ENCODE data around the gene DNAAF9. TPM values are rescaled to one million over a fixed set of nuclear protein-coding genes. Genes with fewer than 3 reads are reported as not detected.

The DNAAF9 gene
- total RNA-seq, 1 experiment from 2014 or later, result 3.5 TPM

DNA sequence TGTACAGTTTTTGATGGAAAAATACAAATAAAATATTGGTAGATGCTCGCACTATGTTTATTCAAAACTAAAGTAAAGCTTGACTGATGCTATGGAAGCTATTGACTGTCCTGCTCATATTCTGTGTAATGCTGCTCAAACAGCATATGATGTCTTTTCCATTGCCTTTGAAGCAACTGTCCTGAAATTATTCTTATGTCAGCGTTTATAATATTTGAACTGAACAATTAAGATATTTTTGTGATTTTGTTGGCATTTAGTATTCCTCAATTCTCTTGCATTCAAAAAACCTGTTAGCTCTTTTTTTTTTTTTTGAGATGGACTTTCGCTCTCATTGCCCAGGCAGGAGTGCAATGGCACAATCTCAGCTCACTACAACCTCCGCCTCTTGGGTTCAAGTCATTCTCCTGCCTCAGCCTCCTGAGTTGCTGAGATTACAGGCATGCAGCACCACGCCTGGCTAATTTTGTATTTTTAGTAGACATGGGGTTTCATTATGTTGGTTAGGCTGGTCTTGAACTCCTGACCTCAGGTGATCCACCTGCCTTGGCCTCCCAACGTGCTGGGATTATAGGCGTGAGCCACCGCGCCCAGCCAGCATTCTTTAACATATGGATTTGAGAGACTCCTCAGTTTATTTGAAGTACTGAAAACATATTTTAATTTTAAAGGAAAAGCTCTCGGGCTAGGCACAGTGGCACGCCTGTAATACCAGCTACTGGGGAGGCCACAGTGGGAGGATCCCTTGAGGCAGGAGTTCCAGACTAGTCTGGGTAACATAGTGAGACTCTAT lies 5.3 kb upstream of the DNAAF9 start:
- no peak for DNase-seq (ENCODE audit: low read depth)

DNA sequence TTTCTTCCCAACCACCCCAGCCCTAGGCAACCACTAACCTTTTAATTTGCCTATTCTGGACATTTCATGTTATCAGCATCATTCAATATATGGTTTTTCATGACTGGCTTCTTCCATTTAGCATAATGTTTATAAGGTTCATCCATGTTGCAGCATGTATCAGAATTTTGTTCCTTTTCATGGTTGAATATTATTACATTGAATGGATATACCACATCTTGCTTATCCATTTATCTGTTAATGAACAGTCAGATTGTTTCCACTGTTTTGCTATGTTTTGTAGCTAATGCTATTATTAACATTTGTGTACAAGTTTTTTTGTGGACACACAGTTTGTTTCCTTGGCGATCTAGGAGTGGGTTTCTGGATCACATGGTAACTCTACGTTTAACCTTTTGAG lies 3.0 kb upstream of the DNAAF9 start:
- DNase-seq (ENCODE audit: low read depth), result no peak

DNA sequence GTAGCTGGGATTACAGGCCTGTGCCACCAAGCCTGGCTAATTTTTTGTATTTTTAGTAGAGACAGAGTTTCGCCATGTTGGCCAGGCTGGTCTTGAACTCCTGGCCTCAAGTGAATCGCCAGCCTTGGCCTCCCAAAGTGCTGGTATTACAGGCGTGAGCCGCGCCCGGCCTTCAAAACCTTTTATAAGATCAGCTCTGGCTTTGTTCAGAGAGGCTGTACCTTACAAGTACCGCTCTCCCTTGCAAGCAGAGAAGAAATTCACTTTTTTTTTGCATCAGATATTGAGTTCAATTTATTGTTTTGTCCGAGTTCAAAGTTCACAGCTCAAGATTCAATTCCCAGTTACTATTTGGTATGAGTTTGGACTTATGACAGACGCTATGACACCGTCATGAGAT lies 1.9 kb upstream of the DNAAF9 start:
- DNase-seq (ENCODE audit: low read depth), result no peak

DNA sequence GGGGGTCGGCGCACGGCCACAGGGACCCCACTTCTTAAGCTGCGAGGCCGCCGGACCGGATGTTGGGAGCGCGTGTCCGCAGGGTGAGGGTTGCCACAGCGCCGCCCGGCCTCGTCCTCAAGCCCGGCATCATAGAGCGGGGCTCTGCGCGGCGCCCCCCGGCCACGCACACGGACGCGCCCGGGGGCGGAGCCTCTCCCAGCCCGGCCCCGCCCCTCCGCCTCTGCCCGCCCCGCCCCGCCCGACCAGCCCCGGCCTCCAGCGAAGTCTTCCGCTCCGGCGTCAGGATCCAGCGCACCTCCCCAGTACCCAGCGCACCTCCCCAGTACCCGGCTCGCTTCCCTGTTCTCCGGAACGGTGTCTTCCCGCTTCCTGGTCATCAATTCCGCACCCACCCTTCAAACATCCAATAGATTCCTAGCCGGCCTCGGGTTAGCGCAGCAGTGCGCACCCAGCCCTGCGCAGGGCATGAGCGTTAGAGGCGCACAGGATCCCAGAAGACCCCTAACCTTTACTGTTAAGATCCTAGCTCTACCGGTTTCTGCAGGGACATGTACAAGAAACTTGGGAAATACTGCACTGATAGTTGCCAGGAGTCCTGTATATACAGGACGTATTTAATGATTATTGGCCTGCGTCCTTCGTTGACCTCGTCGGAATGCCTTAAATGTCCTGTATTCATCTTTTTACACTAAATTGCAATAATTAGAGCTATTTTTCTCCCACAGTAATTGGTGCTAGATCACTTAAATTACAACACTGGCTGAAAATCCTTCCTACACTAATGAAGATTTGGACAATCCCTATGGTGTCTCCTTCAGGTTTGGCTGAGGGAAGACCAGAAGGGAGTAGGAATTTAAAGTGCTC lies 535 bp upstream of the DNAAF9 start:
- peak; percentile 82 for DNase-seq (ENCODE audit: low read depth)

DNA sequence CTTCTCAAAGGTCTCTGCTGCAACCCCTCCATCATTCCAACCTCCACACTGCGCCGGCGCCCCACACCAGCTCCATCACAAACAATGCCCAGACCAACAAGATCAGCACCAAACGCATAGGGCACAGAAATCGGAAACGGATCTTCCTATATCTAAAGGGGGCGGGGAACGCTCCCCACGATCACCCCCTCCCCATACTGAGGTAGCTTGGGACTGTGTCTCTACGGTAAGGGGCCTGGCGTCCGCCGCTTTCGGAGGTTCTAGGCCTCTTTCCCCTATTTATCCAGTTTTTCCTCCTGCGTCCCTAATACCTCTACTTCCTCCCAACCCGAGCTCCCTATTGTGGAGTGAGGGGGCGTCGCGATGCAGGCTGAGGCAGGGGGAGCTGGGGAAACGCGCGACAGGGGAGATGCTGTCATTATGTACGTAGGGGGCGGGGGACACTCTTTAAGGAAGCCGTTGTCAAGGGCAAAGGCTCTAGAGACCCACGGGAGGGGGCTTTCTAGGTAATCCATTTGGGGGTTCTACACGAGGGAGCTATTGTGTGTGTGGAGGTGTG lies 909 bp downstream of the DNAAF9 start:
- DNase-seq (ENCODE audit: low read depth), result peak; percentile 30

DNA sequence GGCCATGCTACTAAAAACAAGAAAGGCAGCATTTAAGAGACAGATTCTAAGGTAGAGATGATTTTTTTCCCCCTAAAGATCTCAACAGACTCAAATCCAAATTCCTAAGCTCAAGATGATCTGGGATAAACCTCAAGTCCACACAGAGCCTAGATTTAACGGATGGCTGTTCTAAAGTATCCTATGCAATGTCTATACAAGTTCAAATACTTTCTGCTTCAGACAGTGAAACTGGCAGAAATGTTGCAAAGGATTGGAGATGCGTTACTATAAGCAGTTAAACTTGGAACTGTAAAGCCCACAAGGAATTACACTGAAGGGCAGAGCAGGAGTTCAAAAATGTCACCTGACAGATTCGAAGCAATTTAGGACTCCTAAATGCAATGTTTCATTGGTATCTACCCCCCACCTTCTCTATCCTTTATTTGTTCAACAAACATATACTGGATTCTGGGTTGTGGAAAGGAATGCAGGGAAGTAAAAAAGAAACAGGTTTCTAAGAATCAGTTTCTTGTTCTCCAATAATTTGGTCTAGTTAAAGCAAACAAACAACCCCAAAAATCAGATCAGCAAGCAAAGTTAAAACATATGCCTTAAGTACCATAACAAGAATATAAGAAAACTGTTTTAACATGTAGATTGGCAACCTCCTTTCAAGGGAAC lies 1.6 kb downstream of the DNAAF9 start:
- no peak for DNase-seq (ENCODE audit: low read depth)

DNA sequence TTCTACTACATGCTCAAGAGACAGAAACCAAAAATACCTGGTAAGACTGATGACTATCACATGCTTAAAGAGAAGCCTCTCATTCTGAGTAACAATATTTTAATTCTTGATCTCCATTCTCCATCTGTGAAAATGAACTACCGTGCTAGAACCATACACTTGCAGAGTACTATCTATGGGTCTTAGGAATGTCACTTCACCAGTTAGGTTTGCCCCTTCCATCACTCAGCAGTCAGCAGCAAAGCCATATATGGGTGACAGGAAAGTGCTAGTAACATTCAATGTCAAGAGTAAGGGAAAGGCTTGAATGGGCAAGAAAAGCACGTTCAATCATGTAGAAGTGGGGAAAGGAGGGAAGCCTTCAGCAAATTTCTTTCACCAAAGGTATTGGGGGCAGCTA lies 2.3 kb downstream of the DNAAF9 start:
- no peak for DNase-seq (ENCODE audit: low read depth)

DNA sequence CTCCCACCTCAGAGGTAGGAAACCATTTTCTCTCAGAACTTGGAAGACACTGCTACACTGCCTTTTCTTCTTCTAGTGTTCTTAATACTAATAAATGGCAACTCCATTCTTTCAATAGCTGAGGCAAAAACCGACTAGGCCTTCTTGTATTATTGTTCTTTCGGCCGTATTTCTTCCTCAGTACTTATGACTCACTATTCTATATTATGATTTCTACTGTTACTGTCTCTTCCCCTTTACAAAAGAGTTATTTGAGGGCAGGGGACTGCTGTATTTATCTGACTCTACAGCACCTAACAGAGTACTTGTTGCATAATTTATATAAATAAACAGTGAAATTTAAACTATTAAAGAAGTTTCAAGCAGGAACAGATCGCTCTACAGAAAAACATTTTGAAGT lies 3.1 kb downstream of the DNAAF9 start:
- DNase-seq (ENCODE audit: low read depth), result no peak

DNA sequence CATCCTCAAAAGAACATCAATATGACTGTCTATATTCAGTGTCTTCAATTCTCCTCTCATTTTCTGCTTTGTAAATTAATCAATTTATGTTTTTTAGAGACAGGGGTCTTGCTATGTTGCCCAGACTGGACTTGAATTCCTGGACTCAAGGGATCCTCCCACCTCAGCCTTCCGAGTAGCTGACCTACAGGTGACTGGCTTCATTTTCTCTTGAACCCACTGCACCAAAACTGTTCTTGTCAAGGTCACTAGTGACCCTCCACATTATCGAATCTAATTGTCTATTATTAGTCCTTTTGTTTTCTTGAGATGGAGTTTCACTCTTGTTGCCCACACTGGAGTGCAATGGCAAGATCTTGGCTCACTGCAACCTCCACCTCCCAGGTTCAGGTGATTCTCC lies 3.7 kb downstream of the DNAAF9 start:
- DNase-seq (ENCODE audit: low read depth), result no peak

DNA sequence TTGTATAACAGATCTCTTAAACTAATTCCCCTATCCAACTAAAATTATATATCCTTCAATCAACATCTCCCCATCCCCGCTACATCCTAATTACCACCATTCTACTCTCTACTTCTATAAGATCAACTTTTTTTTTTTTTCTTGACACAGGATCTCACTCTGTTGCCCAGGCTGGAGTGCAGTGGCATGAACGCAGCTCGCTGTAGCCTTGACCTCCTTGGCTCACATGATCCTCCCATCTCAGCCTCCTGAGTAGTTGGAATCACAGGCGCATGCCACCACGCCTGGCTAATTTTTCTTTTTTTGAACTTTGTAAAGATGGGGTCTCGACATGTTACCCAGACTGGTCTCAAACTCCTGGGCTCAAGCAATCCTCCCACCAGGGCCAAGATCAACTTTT lies 5.0 kb downstream of the DNAAF9 start:
- no peak for DNase-seq (ENCODE audit: low read depth)

DNA sequence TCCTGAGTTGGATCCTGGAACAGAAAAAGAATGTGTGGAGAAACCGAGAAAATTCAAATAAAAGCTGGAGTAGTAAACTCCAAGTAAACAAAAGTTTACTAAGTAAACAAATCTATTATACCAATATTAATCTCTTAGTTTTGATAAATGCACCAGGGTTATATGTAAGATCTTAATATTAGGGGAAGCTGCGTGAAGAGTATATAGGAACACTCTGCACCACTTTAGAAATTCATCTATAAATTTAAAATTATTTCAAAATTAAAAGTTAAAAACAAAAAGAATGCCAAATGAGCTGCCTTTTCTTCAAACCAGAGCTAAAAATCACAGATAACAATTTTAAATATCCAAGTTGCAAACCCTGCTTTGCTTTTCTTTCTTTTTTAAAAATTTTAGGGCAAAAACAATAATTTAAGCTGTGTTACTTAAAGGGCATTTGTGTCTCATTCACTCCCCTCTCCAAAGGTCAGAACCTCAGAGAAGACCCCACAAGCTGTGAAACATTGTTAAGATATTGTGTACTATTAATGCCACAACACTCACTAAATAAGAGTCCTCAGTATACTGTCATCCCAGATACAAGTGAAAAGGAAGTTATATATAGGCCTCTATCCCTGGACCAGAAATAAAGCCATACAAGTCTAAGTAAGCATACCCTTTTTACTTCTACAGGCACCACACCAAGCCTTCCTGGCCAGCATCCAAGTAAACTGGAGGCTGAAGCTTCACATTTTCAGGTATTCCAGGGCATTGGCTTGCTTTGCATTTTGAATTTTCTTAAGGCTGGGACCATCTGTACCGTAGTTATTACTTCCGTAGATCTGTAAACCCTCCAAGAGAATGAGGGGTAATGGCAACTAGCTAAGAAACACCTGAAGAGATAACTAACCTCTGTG lies 7.0 kb downstream of the DNAAF9 start:
- DNase-seq (ENCODE audit: low read depth), result no peak

DNA sequence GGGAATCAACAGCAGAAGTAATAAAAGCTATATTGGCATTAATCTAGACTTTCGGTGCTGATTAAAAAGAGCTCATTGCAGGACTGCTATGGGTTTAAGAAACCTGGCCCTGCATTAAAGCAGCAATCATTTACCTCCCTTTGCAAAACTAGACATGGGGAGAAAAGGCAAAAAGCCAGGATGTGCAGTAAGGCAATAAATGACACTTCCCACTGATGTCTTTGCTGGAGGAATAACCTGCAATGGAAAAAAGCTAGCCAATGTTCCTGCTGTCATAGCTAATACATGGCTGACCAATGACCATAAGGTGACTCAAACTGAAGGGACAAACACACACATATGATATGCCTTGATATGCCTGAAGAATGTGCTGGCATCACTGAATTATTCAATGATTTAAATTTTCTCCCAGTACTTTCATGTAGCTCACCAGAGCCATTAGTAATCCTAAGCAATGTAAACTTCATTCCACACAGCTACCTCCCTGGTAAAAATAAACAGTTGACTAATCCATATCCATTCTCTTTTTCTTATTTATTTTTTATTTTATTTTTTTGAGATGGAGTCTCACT lies 8.7 kb downstream of the DNAAF9 start:
- no peak for DNase-seq (ENCODE audit: low read depth)

DNA sequence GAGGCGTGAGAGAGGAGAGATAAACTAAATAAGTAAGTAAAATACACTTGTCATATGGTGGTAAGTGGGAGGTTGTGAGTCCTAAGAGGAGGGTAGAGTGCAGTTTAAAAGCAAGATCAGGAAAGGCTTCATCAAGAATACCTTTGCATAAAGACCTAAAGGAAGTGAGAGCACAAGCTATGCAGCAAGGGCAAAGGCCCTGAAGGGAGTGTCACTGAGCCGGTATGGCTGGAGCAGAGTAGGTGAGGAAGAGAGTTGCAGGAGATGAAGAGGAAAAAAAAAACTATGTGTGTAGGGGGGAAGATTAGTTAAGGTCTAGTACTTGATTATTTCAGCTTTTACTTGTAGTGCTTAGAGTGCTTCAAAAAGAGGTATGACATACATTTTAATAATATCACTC lies 11.0 kb downstream of the DNAAF9 start:
- no peak for DNase-seq (ENCODE audit: low read depth)

DNA sequence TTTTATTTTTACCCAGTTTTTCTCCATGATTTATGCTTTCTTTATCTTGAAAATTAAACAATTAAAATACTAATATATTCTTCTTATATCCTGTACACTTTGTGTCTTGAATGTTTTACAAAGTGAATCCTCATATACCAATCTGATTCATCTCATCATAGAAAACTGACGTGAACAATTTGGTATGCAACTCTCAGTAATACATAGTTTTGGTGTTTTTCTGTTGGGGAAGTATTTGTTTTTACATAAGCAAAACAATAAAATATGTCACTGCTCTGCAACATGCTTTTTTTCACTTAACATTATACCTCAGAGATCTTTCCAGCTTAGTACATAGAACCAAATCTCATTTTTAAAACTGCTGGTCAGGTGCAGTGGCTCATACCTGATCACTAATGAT lies 14.7 kb downstream of the DNAAF9 start:
- DNase-seq (ENCODE audit: low read depth), result no peak

DNA sequence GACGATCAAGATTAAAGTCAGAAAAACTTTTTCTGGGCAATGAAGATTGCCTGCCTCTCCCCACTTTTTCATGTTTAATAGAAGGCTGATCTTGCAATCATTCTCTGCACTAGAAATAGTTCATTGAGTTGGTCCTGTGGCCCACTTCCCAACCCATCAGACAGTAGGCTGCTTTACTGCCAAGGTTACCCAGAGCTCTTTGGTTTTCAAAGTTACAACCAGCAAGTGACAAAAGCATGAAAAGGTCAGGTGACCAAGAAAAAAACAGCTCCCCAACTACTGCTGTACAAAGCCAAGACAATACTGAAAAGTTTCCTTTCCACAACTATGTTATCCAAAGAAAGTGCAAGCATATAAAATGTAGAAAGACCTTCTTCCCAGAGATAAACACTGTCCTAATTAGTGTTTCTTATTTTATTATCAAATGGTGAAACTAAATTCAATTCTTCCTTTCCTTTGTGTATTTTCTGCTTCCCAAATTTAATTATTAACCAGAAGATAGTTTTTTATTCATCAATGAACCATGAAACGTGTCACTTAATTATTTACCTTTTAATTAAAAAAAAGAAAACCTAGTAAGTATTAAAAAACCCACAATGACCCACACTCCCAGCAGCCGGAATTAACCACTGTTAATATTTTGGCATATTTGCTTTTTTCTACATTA lies 16.6 kb downstream of the DNAAF9 start:
- DNase-seq (ENCODE audit: low read depth), result no peak

DNA sequence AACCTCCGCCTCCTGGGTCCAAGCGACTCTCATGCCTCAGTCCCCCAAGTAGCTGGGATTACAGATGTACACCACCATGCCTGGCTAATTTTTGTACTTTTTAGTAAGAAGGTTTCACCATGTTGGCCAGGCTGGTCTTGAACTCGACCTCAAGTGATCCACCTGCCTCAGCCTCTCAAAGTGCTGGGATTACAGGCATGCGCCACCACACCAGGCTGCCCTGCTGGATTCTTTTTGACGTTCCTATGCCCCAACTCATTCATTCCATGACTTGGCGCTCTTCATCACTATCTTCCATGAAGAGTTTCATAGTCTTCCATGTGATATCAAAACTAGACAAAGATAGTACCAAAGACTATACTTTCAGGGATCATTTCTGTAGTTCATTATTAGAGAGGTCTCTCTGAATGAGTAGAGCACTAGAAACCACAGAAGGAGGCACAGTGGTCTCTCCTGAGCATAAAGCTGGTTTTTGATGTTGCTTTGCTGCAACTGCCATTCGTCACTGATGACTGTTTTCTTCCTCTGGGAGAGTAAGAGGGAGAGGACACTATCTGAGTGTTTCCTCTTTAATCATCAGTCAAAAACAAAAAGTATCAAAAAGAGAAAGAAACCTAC lies 23.5 kb downstream of the DNAAF9 start:
- DNase-seq (ENCODE audit: low read depth), result no peak

DNA sequence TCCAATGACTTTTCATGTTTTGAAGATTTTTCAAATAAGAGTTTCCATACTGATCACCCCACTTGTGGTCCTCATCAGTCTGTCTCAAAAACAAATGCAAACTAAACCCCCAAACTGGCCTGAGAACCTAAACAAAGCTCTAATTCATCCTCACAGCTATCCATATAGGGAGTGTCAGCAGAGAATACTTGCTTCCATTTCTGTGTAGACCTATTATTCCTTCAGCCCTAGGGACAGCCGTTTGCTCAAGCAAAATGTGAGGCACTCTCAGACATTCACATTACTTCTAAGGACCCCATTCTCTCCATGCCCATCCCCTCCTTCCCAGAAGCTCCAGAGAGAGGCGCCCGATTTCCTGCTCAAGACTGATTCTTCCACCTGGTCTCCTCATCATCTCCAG lies 24.6 kb downstream of the DNAAF9 start:
- no peak for DNase-seq (ENCODE audit: low read depth)

DNA sequence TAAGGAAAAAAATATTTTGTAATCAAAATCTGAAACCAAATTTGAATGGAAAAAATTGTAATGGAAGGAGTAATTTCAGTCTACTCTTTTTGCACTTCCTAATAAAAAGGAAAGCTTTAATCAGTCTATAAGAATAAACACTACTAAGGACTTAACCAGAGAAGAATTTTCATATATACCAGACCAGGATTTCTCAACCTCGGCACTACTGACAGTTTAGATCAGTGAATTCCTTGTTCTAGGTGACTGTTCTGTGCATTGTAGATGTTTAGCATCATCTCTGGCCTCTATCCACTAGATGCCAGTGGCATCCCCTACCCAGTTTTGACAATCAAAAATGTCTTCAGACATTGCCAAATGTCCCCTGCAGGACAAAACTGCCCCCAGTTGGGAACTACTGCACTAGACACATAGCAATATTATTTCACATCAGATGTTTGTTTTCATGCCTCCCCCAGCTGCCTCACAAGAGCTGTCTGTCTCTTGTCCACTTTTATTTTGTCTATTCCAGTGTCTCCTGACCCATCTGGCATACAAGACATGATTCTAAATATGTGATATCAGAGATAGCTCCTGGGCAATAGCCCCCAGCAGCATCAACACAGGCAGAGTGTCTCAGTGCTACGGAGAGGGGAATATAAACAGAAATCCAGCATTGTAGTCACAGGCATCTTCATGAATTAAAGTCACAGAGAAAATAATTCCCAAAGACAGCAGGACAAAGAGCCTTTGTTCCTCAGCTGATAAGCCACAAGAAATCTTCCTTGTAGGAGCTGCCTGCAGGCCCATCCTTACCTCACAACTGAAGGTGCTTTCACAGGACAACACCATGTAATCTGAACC lies 27.0 kb downstream of the DNAAF9 start:
- no peak for DNase-seq (ENCODE audit: low read depth)

DNA sequence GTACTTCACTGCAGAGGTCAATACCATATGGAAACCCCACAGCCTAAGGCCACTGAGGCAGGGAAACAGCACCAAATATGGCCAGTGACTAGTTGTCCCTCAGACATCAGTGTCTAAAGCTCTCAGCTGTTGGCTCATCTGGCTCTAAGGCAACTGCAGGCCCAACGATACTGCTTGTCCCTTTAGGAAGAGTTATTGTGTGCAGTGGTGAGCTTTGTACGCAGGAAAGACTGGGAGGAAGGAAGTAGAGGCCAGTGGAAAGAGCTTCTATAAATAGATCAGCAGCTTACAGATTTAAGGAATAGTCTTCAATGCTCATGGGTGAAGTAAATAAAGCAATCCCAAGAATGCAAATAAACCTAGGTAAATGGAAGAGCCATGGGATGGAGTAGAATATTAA lies 29.3 kb downstream of the DNAAF9 start:
- DNase-seq (ENCODE audit: low read depth), result no peak

All from Daoy (cell line).